Stomach (tissue), 4 donors: ENCODE results near the gene SPTBN2.

Source experiments
- CTCF ChIP-seq, 7 experiments: fragments of 450-650 bp in 4 of 7; fragments of 200-600 bp in 3 of 7; sonication (generic) in 3 of 7; IDR thresholded peaks; one replicate each; pipeline ENCODE4 v1.5.1; 2016 to 2019; ENCODE audit warnings: antibody characterized with exemption in 7 of 7, control low read depth in 2 of 7, mild to moderate bottlenecking in 1 of 7
- POLR2A ChIP-seq, 4 donors: fragments of 450-650 bp; IDR thresholded peaks; one replicate each; pipeline ENCODE4 v1.6.1; 2016; ENCODE audit warnings: antibody characterized with exemption in 4 of 4, control low read depth in 2 of 4, mild to moderate bottlenecking in 1 of 4, moderate library complexity in 1 of 4
- POLR2AphosphoS5 ChIP-seq, 3 donors: sonication (generic); formaldehyde crosslinking; IDR thresholded peaks; one replicate each; pipeline ENCODE4 v1.6.1; 2016; ENCODE audit warnings: antibody characterized with exemption in 3 of 3

DNA sequence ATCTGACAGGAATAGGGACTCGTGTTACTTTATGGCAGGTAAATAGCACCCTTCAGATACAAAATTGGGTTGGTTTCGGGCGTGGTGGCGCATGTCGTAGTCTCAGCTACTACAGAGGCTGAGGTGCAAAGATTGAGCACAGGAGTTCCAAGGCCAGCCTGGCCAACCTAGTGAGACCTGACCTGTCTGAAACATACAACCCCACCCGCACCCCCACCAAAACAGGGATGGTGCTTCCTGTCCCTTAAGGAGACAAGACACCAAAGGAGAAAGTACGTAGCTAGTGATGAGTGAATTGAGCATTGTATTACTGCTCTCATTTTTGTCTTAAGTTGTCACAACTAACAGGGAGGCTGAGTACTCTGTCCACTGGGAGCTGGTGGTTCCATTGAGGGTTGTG, 76.4 kb downstream of the SPTBN2 start:
- no peak for TF ChIP-seq CTCF (IDR thresholded peaks at IDR 0.05)
- TF ChIP-seq POLR2AphosphoS5 (IDR thresholded peaks at IDR 0.05): no peak
- TF ChIP-seq POLR2A (IDR thresholded peaks at IDR 0.05): no peak
